ENCODE data around the gene MFN2. TPM values are rescaled to one million over a fixed set of nuclear protein-coding genes. Genes with fewer than 3 reads are reported as not detected.

MFN2 gene
- total RNA-seq, 1 experiment from 2014 or later: 56.8 TPM

DNA sequence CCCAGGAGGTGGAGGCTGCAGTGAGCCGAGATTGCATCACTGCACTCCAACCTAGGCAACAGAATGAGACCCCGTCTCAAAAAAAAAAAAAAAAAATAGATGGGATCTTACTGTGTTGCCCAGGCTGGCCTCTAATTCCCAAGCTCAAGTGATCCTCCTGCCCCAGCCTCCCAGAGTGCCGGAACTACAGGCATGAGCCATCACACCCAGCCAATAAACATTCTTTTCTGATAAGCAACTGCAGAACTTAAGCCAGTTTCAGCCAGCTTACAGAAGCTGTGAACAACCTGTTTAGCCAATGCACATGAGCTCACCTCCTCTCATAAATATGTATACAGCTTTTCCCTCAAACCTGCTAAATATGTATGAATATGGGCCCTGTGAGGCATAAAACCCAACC is 35.9 kb downstream of the MFN2 start:
- Mint-ChIP-seq H3K9me3 (no peaks in the 10 kb centered on the region), H3K4me1 (peaks cover 11% of the 10 kb centered on the region), H3K4me3 (no peak overlapping the region), H3K27ac (0 out of 2 replicates have a peak overlapping the region, but pooled peaks have one; percentile 6), H3K36me3 (peaks cover 7% of the 10 kb centered on the region), H3K27me3 (ENCODE audit: low read depth) (no peaks in the 10 kb centered on the region; the same call in 1 of the 2 replicates)
- DNase-seq (ENCODE audit: low spot score) (no peak), ATAC-seq (no peak)
- ChIA-PET CTCF (interaction anchor here (0.6 kb wide), 1 partner anchor 89 kb away, joined by 3 read pairs; no protein-coding TSS in a partner anchor), POLR2A (no interaction called here)
- TF ChIP-seq NFATC4 (CRISPR knock-in tag; IDR thresholded peaks at IDR 0.05) (no peak), ETV6 (CRISPR knock-in tag; IDR thresholded peaks at IDR 0.05) (no peak), HMGA2 (CRISPR knock-in tag; IDR thresholded peaks at IDR 0.05) (no peak), ZNF396 (CRISPR knock-in tag; IDR thresholded peaks at IDR 0.05; ENCODE audit: borderline replicate concordance) (no peak), NR2C2 (CRISPR knock-in tag; IDR thresholded peaks at IDR 0.05) (no peak), FOXP1 (CRISPR knock-in tag; IDR thresholded peaks at IDR 0.05; ENCODE audit: borderline replicate concordance) (no peak)
- TF ChIP-seq, protein P1, sequence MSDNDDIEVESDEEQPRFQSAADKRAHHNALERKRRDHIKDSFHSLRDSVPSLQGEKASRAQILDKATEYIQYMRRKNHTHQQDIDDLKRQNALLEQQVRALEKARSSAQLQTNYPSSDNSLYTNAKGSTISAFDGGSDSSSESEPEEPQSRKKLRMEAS (CRISPR knock-in tag; IDR thresholded peaks at IDR 0.05): no peak
- TF ChIP-seq, protein P2, sequence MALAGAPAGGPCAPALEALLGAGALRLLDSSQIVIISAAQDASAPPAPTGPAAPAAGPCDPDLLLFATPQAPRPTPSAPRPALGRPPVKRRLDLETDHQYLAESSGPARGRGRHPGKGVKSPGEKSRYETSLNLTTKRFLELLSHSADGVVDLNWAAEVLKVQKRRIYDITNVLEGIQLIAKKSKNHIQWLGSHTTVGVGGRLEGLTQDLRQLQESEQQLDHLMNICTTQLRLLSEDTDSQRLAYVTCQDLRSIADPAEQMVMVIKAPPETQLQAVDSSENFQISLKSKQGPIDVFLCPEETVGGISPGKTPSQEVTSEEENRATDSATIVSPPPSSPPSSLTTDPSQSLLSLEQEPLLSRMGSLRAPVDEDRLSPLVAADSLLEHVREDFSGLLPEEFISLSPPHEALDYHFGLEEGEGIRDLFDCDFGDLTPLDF (CRISPR knock-in tag; IDR thresholded peaks at IDR 0.05): no peak
- TF ChIP-seq, protein P3, sequence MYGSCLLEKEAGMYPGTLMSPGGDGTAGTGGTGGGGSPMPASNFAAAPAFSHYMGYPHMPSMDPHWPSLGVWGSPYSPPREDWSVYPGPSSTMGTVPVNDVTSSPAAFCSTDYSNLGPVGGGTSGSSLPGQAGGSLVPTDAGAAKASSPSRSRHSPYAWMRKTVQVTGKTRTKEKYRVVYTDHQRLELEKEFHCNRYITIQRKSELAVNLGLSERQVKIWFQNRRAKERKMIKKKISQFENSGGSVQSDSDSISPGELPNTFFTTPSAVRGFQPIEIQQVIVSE (CRISPR knock-in tag; IDR thresholded peaks at IDR 0.05; ENCODE audit: borderline replicate concordance): no peak
- TF ChIP-seq, protein P4, sequence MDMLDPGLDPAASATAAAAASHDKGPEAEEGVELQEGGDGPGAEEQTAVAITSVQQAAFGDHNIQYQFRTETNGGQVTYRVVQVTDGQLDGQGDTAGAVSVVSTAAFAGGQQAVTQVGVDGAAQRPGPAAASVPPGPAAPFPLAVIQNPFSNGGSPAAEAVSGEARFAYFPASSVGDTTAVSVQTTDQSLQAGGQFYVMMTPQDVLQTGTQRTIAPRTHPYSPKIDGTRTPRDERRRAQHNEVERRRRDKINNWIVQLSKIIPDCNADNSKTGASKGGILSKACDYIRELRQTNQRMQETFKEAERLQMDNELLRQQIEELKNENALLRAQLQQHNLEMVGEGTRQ (CRISPR knock-in tag; IDR thresholded peaks at IDR 0.05): no peak
- TF ChIP-seq, protein P5, sequence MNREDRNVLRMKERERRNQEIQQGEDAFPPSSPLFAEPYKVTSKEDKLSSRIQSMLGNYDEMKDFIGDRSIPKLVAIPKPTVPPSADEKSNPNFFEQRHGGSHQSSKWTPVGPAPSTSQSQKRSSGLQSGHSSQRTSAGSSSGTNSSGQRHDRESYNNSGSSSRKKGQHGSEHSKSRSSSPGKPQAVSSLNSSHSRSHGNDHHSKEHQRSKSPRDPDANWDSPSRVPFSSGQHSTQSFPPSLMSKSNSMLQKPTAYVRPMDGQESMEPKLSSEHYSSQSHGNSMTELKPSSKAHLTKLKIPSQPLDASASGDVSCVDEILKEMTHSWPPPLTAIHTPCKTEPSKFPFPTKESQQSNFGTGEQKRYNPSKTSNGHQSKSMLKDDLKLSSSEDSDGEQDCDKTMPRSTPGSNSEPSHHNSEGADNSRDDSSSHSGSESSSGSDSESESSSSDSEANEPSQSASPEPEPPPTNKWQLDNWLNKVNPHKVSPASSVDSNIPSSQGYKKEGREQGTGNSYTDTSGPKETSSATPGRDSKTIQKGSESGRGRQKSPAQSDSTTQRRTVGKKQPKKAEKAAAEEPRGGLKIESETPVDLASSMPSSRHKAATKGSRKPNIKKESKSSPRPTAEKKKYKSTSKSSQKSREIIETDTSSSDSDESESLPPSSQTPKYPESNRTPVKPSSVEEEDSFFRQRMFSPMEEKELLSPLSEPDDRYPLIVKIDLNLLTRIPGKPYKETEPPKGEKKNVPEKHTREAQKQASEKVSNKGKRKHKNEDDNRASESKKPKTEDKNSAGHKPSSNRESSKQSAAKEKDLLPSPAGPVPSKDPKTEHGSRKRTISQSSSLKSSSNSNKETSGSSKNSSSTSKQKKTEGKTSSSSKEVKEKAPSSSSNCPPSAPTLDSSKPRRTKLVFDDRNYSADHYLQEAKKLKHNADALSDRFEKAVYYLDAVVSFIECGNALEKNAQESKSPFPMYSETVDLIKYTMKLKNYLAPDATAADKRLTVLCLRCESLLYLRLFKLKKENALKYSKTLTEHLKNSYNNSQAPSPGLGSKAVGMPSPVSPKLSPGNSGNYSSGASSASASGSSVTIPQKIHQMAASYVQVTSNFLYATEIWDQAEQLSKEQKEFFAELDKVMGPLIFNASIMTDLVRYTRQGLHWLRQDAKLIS (CRISPR knock-in tag; IDR thresholded peaks at IDR 0.05; ENCODE audit: borderline replicate concordance): no peak
- TF ChIP-seq, protein P6, sequence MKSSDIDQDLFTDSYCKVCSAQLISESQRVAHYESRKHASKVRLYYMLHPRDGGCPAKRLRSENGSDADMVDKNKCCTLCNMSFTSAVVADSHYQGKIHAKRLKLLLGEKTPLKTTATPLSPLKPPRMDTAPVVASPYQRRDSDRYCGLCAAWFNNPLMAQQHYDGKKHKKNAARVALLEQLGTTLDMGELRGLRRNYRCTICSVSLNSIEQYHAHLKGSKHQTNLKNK (CRISPR knock-in tag; IDR thresholded peaks at IDR 0.05): no peak

DNA sequence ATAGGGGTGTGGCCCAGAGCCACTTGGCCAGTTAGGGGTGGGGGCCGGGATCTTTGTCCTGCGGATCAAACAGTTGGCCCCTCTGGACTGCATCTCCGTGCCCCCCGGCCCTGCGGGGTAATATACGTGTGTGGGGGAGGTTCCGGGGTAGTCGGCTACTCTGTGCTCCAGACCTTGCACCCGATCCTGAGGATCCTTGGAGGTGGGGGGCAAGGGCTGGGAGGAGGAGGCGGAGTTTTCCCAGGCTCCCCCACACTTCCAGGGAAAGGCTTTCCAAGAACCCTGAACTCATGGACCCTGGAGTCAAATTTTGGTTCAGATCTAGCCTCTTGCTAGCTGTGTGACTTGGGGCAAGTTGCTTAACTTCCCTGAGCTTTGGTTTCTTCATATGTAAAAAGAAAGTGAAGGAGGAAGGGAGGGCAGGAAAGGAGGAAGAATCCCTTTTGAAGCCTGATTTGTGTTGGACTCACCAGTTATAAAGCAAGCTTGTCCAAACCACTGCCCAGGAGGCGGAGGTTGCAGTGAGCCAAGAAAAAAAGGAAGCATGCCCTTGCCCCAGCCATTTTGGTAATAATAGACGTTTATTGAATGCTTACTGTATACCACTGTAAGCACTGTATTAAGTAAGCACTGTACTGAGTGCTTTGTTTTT is 39.7 kb downstream of the MFN2 start:
- no peak for ATAC-seq
- DNase-seq (ENCODE audit: low spot score): no peak
- H3K4me3 Mint-ChIP-seq: peak overlapping the region; percentile 88
- H3K27ac Mint-ChIP-seq: peak overlapping the region; percentile 79
- no peaks in the 10 kb centered on the region; the same call in 1 of the 2 replicates for H3K27me3 Mint-ChIP-seq (ENCODE audit: low read depth)
- H3K9me3 Mint-ChIP-seq: no peaks in the 10 kb centered on the region
- H3K4me1 Mint-ChIP-seq: peaks cover 4% of the 10 kb centered on the region
- ChIA-PET POLR2A (interaction anchor here (0.6 to 2.4 kb wide), 5 partner anchors 40 to 111 kb away, joined by 3 to 29 read pairs (median 4); partner anchors contain the start of gene MFN2), CTCF (interaction anchor here (1.0 to 2.6 kb wide), 6 partner anchors 12 to 235 kb away, joined by 5 to 29 read pairs (median 10); no protein-coding TSS in a partner anchor)
- H3K36me3 Mint-ChIP-seq: peaks cover 21% of the 10 kb centered on the region
- TF ChIP-seq IRF2 (CRISPR knock-in tag; IDR thresholded peaks at IDR 0.05; ENCODE audit: borderline replicate concordance, low read depth) (no peak), NR3C1 (CRISPR knock-in tag; conservative IDR thresholded peaks at IDR 0.05; ENCODE audit: low read depth) (no peak), PRRX2 (CRISPR knock-in tag; IDR thresholded peaks at IDR 0.05) (no peak), OVOL2 (CRISPR knock-in tag; IDR thresholded peaks at IDR 0.05; ENCODE audit: borderline replicate concordance) (no peak), MXD4 (CRISPR knock-in tag; IDR thresholded peaks at IDR 0.05; ENCODE audit: borderline replicate concordance) (no peak), NFATC4 (CRISPR knock-in tag; IDR thresholded peaks at IDR 0.05) (no peak), ZNF317 (CRISPR knock-in tag; IDR thresholded peaks at IDR 0.05; ENCODE audit: borderline replicate concordance, low read depth) (no peak)
- TF ChIP-seq, protein P7, sequence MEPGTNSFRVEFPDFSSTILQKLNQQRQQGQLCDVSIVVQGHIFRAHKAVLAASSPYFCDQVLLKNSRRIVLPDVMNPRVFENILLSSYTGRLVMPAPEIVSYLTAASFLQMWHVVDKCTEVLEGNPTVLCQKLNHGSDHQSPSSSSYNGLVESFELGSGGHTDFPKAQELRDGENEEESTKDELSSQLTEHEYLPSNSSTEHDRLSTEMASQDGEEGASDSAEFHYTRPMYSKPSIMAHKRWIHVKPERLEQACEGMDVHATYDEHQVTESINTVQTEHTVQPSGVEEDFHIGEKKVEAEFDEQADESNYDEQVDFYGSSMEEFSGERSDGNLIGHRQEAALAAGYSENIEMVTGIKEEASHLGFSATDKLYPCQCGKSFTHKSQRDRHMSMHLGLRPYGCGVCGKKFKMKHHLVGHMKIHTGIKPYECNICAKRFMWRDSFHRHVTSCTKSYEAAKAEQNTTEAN (CRISPR knock-in tag; IDR thresholded peaks at IDR 0.05): no peak
- TF ChIP-seq, protein P8, sequence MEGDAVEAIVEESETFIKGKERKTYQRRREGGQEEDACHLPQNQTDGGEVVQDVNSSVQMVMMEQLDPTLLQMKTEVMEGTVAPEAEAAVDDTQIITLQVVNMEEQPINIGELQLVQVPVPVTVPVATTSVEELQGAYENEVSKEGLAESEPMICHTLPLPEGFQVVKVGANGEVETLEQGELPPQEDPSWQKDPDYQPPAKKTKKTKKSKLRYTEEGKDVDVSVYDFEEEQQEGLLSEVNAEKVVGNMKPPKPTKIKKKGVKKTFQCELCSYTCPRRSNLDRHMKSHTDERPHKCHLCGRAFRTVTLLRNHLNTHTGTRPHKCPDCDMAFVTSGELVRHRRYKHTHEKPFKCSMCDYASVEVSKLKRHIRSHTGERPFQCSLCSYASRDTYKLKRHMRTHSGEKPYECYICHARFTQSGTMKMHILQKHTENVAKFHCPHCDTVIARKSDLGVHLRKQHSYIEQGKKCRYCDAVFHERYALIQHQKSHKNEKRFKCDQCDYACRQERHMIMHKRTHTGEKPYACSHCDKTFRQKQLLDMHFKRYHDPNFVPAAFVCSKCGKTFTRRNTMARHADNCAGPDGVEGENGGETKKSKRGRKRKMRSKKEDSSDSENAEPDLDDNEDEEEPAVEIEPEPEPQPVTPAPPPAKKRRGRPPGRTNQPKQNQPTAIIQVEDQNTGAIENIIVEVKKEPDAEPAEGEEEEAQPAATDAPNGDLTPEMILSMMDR (IDR thresholded peaks at IDR 0.05): no peak
- TF ChIP-seq, protein P9, sequence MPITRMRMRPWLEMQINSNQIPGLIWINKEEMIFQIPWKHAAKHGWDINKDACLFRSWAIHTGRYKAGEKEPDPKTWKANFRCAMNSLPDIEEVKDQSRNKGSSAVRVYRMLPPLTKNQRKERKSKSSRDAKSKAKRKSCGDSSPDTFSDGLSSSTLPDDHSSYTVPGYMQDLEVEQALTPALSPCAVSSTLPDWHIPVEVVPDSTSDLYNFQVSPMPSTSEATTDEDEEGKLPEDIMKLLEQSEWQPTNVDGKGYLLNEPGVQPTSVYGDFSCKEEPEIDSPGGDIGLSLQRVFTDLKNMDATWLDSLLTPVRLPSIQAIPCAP (CRISPR knock-in tag; IDR thresholded peaks at IDR 0.05): no peak
